Ishikawa (cell line): ENCODE measurements around the gene RAET1L.

Source experiments
- CEBPB ChIP-seq: IDR thresholded peaks from 2 replicates; pipeline ENCODE4 v1.6.1; 2012
- CREB1 ChIP-seq: IDR thresholded peaks from 2 replicates; pipeline ENCODE4 v1.6.1; 2012; ENCODE audit warnings: low read depth
- EGR1 ChIP-seq: IDR thresholded peaks from 2 replicates; pipeline ENCODE4 v1.6.1; 2012
- EP300 ChIP-seq: IDR thresholded peaks from 2 replicates; pipeline ENCODE4 v1.6.1; 2012; ENCODE audit warnings: borderline replicate concordance
- FOXM1 ChIP-seq: IDR thresholded peaks from 2 replicates; pipeline ENCODE4 v1.6.1; 2012; ENCODE audit warnings: low read depth, borderline replicate concordance
- MAX ChIP-seq: IDR thresholded peaks from 2 replicates; pipeline ENCODE4 v1.6.1; 2012
- NFIC ChIP-seq: IDR thresholded peaks from 2 replicates; pipeline ENCODE4 v1.6.1; 2012
- RAD21 ChIP-seq: IDR thresholded peaks from 2 replicates; pipeline ENCODE4 v1.6.1; 2012; ENCODE audit warnings: low read depth
- REST ChIP-seq: IDR thresholded peaks from 2 replicates; pipeline ENCODE4 v1.6.1; 2012; ENCODE audit warnings: low read depth, mild to moderate bottlenecking
- TAF1 ChIP-seq: IDR thresholded peaks from 2 replicates; pipeline ENCODE4 v1.6.1; 2012; ENCODE audit warnings: low read depth, mild to moderate bottlenecking
- TCF12 ChIP-seq: IDR thresholded peaks from 2 replicates; pipeline ENCODE4 v1.6.1; 2012; ENCODE audit warnings: low read depth
- TEAD4 ChIP-seq: IDR thresholded peaks from 2 replicates; pipeline ENCODE4 v1.6.1; 2012
- USF1 ChIP-seq: IDR thresholded peaks from 2 replicates; pipeline ENCODE4 v1.6.1; 2012
- YY1 ChIP-seq: IDR thresholded peaks from 2 replicates; pipeline ENCODE4 v1.6.1; 2012; ENCODE audit warnings: low read depth
- ZBTB7A ChIP-seq: IDR thresholded peaks from 2 replicates; pipeline ENCODE4 v1.6.1; 2012; ENCODE audit warnings: low read depth

The RAET1L gene

GRCh38 chr6:150048099-150048498 lies 22.8 kb upstream of the RAET1L start:
- no peak for TF ChIP-seq YY1
- TF ChIP-seq CEBPB = no peak
- TF ChIP-seq RAD21 = no peak
- no peak for TF ChIP-seq TCF12
- no peak for TF ChIP-seq TAF1
- no peak for TF ChIP-seq ZBTB7A
- TF ChIP-seq NFIC = no peak
- no peak for TF ChIP-seq EGR1
- TF ChIP-seq REST = no peak

GRCh38 chr6:150046943-150047342 lies 21.6 kb upstream of the RAET1L start:
- TF ChIP-seq CEBPB = no peak
- TF ChIP-seq EP300 = no peak

- TF ChIP-seq MAX = no peak
- no peak for TF ChIP-seq CREB1
- TF ChIP-seq ZBTB7A = no peak
- TF ChIP-seq TEAD4 = no peak
- TF ChIP-seq EP300 = no peak
- no peak for TF ChIP-seq NFIC
- no peak for TF ChIP-seq YY1
- no peak for TF ChIP-seq TAF1
- no peak for TF ChIP-seq CEBPB
- TF ChIP-seq EGR1 = no peak
- TF ChIP-seq USF1 = no peak
- no peak for TF ChIP-seq REST
- no peak for TF ChIP-seq RAD21
- no peak for TF ChIP-seq FOXM1
- no peak for TF ChIP-seq TCF12
Measured at GRCh38 chr6:150044621-150045145, 19.4 kb upstream of the RAET1L start.

GRCh38 chr6:150043501-150044412 lies 18.4 kb upstream of the RAET1L start:
- TF ChIP-seq CEBPB (no peak), USF1 (no peak), EP300 (no peak), ZBTB7A (no peak), TCF12 (no peak), RAD21 (no peak), NFIC (no peak), FOXM1 (no peak)

GRCh38 chr6:150043096-150043495 lies 17.8 kb upstream of the RAET1L start:
- TF ChIP-seq YY1 = no peak
- TF ChIP-seq EP300 = no peak
- no peak for TF ChIP-seq FOXM1
- TF ChIP-seq TCF12 = no peak
- no peak for TF ChIP-seq REST
- TF ChIP-seq CREB1 = no peak
